GM12801 (cell line): ENCODE measurements around the gene CSF1R.

Experiments
- CTCF ChIP-seq: IDR thresholded peaks from one replicate; pipeline ENCODE4 v1.5.1; 2011; ENCODE audit warnings: control low read depth; ENCODE audit not compliant: insufficient read length; ENCODE audit errors: extremely low read depth

Gene CSF1R

GRCh38 chr5:150130493-150130922 lies 44.2 kb upstream of the CSF1R start:
- no peak for TF ChIP-seq CTCF

GRCh38 chr5:150129813-150130492 lies 43.6 kb upstream of the CSF1R start:
- TF ChIP-seq CTCF = no peak

- TF ChIP-seq CTCF = no peak
These were observed 43.1 kb upstream of the CSF1R start for GRCh38 chr5:150129454-150129812.

- no peak for TF ChIP-seq CTCF
These were observed 40.5 kb upstream of the CSF1R start for GRCh38 chr5:150126921-150127265.

GRCh38 chr5:150126199-150126920 lies 40.0 kb upstream of the CSF1R start:
- no peak for TF ChIP-seq CTCF

- no peak for TF ChIP-seq CTCF
These were observed 39.0 kb upstream of the CSF1R start for GRCh38 chr5:150125334-150125733.

GRCh38 chr5:150124596-150124995 lies 38.2 kb upstream of the CSF1R start:
- TF ChIP-seq CTCF = no peak
